H9 (cell line): ENCODE measurements around the gene PID1. TPM values are rescaled to one million over a fixed set of nuclear protein-coding genes. Genes with fewer than 3 reads are reported as not detected.

Experiments
- DNase-seq: peaks from one replicate; pipeline ENCODE4 v3.0.0-alpha.2; 2017
- H2AFZ ChIP-seq: one replicate; pipeline ENCODE4 v1.6.1; 2013; ENCODE audit warnings: mild to moderate bottlenecking, low read length, control low read depth, moderate library complexity
- H2AK5ac ChIP-seq: 2 replicates; pipeline ENCODE4 v1.6.1; 2013; ENCODE audit warnings: low read length, control low read depth, mixed read lengths; ENCODE audit not compliant: insufficient read length
- H2BK120ac ChIP-seq: one replicate; pipeline ENCODE4 v1.6.1; 2013; ENCODE audit warnings: low read depth, mild to moderate bottlenecking, low read length, control low read depth, inconsistent platforms; ENCODE audit not compliant: poor library complexity, severe bottlenecking
- H2BK12ac ChIP-seq: 2 replicates; pipeline ENCODE4 v1.6.1; 2013; ENCODE audit warnings: low read length, control low read depth, mixed read lengths, low read depth; ENCODE audit not compliant: insufficient read length
- H2BK15ac ChIP-seq: 2 replicates; pipeline ENCODE4 v1.6.1; 2013; ENCODE audit warnings: low read depth, low read length, control low read depth
- H2BK20ac ChIP-seq: one replicate; pipeline ENCODE4 v1.6.1; 2013; ENCODE audit warnings: low read depth, mild to moderate bottlenecking, low read length, control low read depth, inconsistent platforms; ENCODE audit not compliant: poor library complexity, severe bottlenecking
- H2BK5ac ChIP-seq: 2 replicates; pipeline ENCODE4 v1.6.1; 2013; ENCODE audit warnings: low read length, control low read depth, mixed read lengths; ENCODE audit not compliant: insufficient read length
- H3K14ac ChIP-seq: 2 replicates; pipeline ENCODE4 v1.6.1; 2013; ENCODE audit warnings: low read length, control low read depth; ENCODE audit not compliant: insufficient read depth
- H3K18ac ChIP-seq: 2 replicates; pipeline ENCODE4 v1.6.1; 2013; ENCODE audit warnings: low read depth, mild to moderate bottlenecking, mixed read lengths, low read length, control low read depth; ENCODE audit not compliant: insufficient read length
- H3K23ac ChIP-seq: 2 replicates; pipeline ENCODE4 v1.6.1; 2013; ENCODE audit warnings: low read length, control low read depth, mixed read lengths, low read depth; ENCODE audit not compliant: insufficient read length
- H3K23me2 ChIP-seq: 2 replicates; pipeline ENCODE4 v1.6.1; 2013; ENCODE audit warnings: low read depth, mild to moderate bottlenecking, mixed read lengths, low read length, control low read depth; ENCODE audit not compliant: insufficient read length, poor library complexity, severe bottlenecking
- H3K27ac ChIP-seq: 2 replicates; pipeline ENCODE4 v1.5.1; 2013; ENCODE audit warnings: low read length, control low read depth, mixed read lengths, low read depth; ENCODE audit not compliant: insufficient read length
- H3K27me3 ChIP-seq: 2 replicates; pipeline ENCODE4 v1.6.1; 2013; ENCODE audit warnings: low read length, control low read depth, inconsistent platforms; ENCODE audit not compliant: insufficient read depth
- H3K4ac ChIP-seq: 2 replicates; pipeline ENCODE4 v1.6.1; 2013; ENCODE audit warnings: low read depth, mild to moderate bottlenecking, control low read depth, inconsistent platforms, low read length, moderate library complexity
- H3K4me1 ChIP-seq: 2 replicates; pipeline ENCODE4 v1.6.1; 2013; ENCODE audit warnings: low read length, control low read depth, inconsistent platforms; ENCODE audit not compliant: insufficient read depth
- H3K4me2 ChIP-seq: 2 replicates; pipeline ENCODE4 v1.6.1; 2013; ENCODE audit warnings: low read length, control low read depth, mixed read lengths; ENCODE audit not compliant: insufficient read length, insufficient read depth
- H3K56ac ChIP-seq: 2 replicates; pipeline ENCODE4 v1.6.1; 2013; ENCODE audit warnings: low read depth, mild to moderate bottlenecking, mixed read lengths, low read length, control low read depth; ENCODE audit not compliant: insufficient read length
- H3K79me1 ChIP-seq: 2 replicates; pipeline ENCODE4 v1.6.1; 2013; ENCODE audit warnings: low read depth, mild to moderate bottlenecking, moderate library complexity, low read length, control low read depth, inconsistent platforms; ENCODE audit not compliant: insufficient read depth, poor library complexity, severe bottlenecking
- H3K79me2 ChIP-seq: 2 replicates; pipeline ENCODE4 v1.6.1; 2013; ENCODE audit warnings: low read length, control low read depth, inconsistent platforms; ENCODE audit not compliant: insufficient read depth
- H3K9ac ChIP-seq: 2 replicates; pipeline ENCODE4 v1.6.1; 2013; ENCODE audit warnings: low read length, control low read depth, mixed read lengths; ENCODE audit not compliant: insufficient read length; ENCODE audit errors: extremely low read depth
- H3K9me3 ChIP-seq: one replicate; pipeline ENCODE4 v1.6.1; 2013; ENCODE audit warnings: low read depth, low read length, inconsistent platforms; ENCODE audit not compliant: control insufficient read depth
- H3T11ph ChIP-seq: one replicate; pipeline ENCODE4 v1.6.1; 2013; ENCODE audit warnings: mild to moderate bottlenecking, low read length, control low read depth, inconsistent platforms
- H4K20me1 ChIP-seq: one replicate; pipeline ENCODE4 v1.6.1; 2013; ENCODE audit not compliant: control insufficient read depth, insufficient read length, insufficient read depth
- H4K5ac ChIP-seq: 2 replicates; pipeline ENCODE4 v1.6.1; 2013; ENCODE audit warnings: low read depth, mild to moderate bottlenecking, mixed read lengths, low read length, control low read depth; ENCODE audit not compliant: insufficient read length
- H4K8ac ChIP-seq: replicated peaks from 2 replicates; pipeline ENCODE4 v1.6.1; 2013; ENCODE audit warnings: low read length, control low read depth, mixed read lengths, low read depth; ENCODE audit not compliant: insufficient read length
- H4K91ac ChIP-seq: 2 replicates; pipeline ENCODE4 v1.6.1; 2013; ENCODE audit warnings: low read depth, mild to moderate bottlenecking, moderate library complexity, mixed read lengths, low read length, control low read depth; ENCODE audit not compliant: insufficient read length
- H3K27ac Mint-ChIP-seq, 3 experiments: 2 replicates in 2 of 3; 3 replicates in 1 of 3; pipeline ENCODE4 v1.8.0; 2020 to 2021; ENCODE audit warnings: mixed read lengths in 3 of 3, mild to moderate bottlenecking in 1 of 3, moderate library complexity in 1 of 3
- H3K27me3 Mint-ChIP-seq: 2 replicates; pipeline ENCODE4 v1.8.0; 2021; ENCODE audit warnings: low read depth, mild to moderate bottlenecking, moderate library complexity, mixed read lengths
- H3K36me3 Mint-ChIP-seq, 3 experiments: 2 replicates in 2 of 3; 3 replicates in 1 of 3; pipeline ENCODE4 v1.8.0; 2020 to 2021; ENCODE audit warnings: low read depth in 3 of 3, mixed read lengths in 3 of 3; ENCODE audit not compliant: insufficient read depth in 1 of 3
- H3K4me1 Mint-ChIP-seq, 2 experiments: 2 replicates each; pipeline ENCODE4 v1.8.0; 2020; ENCODE audit warnings: mixed read lengths in 2 of 2
- H3K4me3 Mint-ChIP-seq, 2 experiments: 2 replicates in 1 of 2; 3 replicates in 1 of 2; pipeline ENCODE4 v1.8.0; 2020 to 2021; ENCODE audit warnings: mild to moderate bottlenecking in 2 of 2, mixed read lengths in 2 of 2, moderate library complexity in 1 of 2
- H3K9me3 Mint-ChIP-seq, 2 experiments: 2 replicates in 1 of 2; 3 replicates in 1 of 2; pipeline ENCODE4 v1.8.0; 2020; ENCODE audit warnings: mild to moderate bottlenecking in 2 of 2, mixed read lengths in 2 of 2, moderate library complexity in 1 of 2
- CTCF ChIP-seq: fragments of 200-600 bp; sonication (generic); conservative IDR thresholded peaks from 3 replicates; pipeline ENCODE4 v1.8.0; 2021; ENCODE audit warnings: antibody characterized with exemption, mild to moderate bottlenecking
- WGBS: extraction: QIAGEN DNeasy Blood & Tissue Kit; methylation state at CpG from one replicate; pipeline ENCODE4 v1.1.7; 2013; ENCODE audit warnings: missing lambda C conversion rate, low lambda C conversion rate, mixed read lengths; ENCODE audit not compliant: insufficient read length; ENCODE audit errors: extremely low coverage; 5-methylcytosine and 5-hydroxymethylcytosine counted together
- total RNA-seq: library from RNA; stranded (reverse); gene quantifications from 2 replicates; pipeline ENCODE4 v1.2.1, GENCODE V29; 2021

PID1 gene
- total RNA-seq, 1 experiment from 2014 or later = 1.4 TPM

- DNase-seq = no peak
- Histone ChIP-seq H4K5ac (no peak overlapping the region), H3K56ac (no peak overlapping the region), H3K18ac (no peak overlapping the region), H3K4ac (no peak overlapping the region), H3K9me3 (peaks cover 7% of the 10 kb centered on the region), H2AK5ac (no peak overlapping the region), H2BK20ac (no peak overlapping the region), H2AFZ (no peak overlapping the region), H3K14ac (no peak overlapping the region), H3K23me2 (no peaks in the 10 kb centered on the region), H3T11ph (no peak overlapping the region), H3K79me2 (no peaks in the 10 kb centered on the region), H3K4me2 (no peak overlapping the region), H4K8ac (no peak overlapping the region), H4K20me1 (no peaks in the 10 kb centered on the region), H3K9ac (no peak overlapping the region), H3K23ac (no peak overlapping the region), H3K4me1 (no peaks in the 10 kb centered on the region), H3K79me1 (no peaks in the 10 kb centered on the region), H3K27ac (no peak overlapping the region), H2BK5ac (no peak overlapping the region), H4K91ac (no peak overlapping the region), H3K27me3 (no peaks in the 10 kb centered on the region), H2BK120ac (no peak overlapping the region), H2BK12ac (no peak overlapping the region), H2BK15ac (no peak overlapping the region)
- TF ChIP-seq CTCF = no peak
- no peak overlapping the region for H3K4me3 Mint-ChIP-seq
- H3K27me3 Mint-ChIP-seq = no peaks in the 10 kb centered on the region; the same call in 1 of the 2 replicates
- peaks cover 7 to 24% (median 20%) of the 10 kb centered on the region in 3 experiments for H3K36me3 Mint-ChIP-seq
- no peaks in the 10 kb centered on the region for H3K4me1 Mint-ChIP-seq
- no peak overlapping the region for H3K27ac Mint-ChIP-seq
- H3K9me3 Mint-ChIP-seq = peaks cover 29 to 33% of the 10 kb centered on the region in 2 experiments
- no CpG with 5 or more reads among the region's 2 CpGs for WGBS
Observed at GRCh38 chr2:229003256-229003655, 267.8 kb downstream of the PID1 start.
